H1 (cell line): Measurements from ENCODE around the gene CHST8. TPM values are rescaled to one million over a fixed set of nuclear protein-coding genes. Genes with fewer than 3 reads are reported as not detected.

Source experiments
- ATF2 ChIP-seq: IDR thresholded peaks from 2 replicates; pipeline ENCODE4 v1.6.1; 2012; ENCODE audit warnings: low read length, inconsistent platforms
- BCL11A ChIP-seq, 2 experiments: IDR thresholded peaks; one replicate each; pipeline ENCODE4 v1.6.1; 2011; ENCODE audit warnings: low read depth in 2 of 2, low read length in 2 of 2, mild to moderate bottlenecking in 2 of 2
- BRCA1 ChIP-seq: IDR thresholded peaks from 2 replicates; pipeline ENCODE4 v1.6.1; 2012; ENCODE audit warnings: low read depth, low read length, improper control_type of control experiment
- GTF2F1 ChIP-seq: IDR thresholded peaks from 2 replicates; pipeline ENCODE4 v1.6.1; 2012; ENCODE audit warnings: low read depth, low read length, improper control_type of control experiment, borderline replicate concordance
- polyA plus RNA-seq, 7 experiments: library from polyadenylated mRNA; depleted of rRNA in 3 of 7; stranded (reverse) in 5 of 7; unstranded in 2 of 7; fragments of >200 nt in 5 of 7; fragments of 200-250 nt in 2 of 7; gene quantifications; 1 replicate in 5 of 7; 2 replicates in 1 of 7; 4 replicates in 1 of 7; pipeline versions ENCODE4 v1.2.1 to v1.2.3, GENCODE V29; 2011 to 2013; ENCODE audit warnings: missing spikeins in 2 of 7, mixed read lengths in 2 of 7
- total RNA-seq: library from RNA; stranded (reverse); fragmentation: NEBNext Ultra II Directional; extraction: Animal tissue kit (Norgen Biotek cat#: 25700); gene quantifications from 2 replicates; pipeline ENCODE4 v1.2.1, GENCODE V29; 2021

The CHST8 gene
- total and polyA plus RNA-seq, 2 of the 8 experiments (the other 6 are each of a cell fraction or from before 2014, with no cell fraction given), result 10.8 to 28.2 TPM

- TF ChIP-seq BCL11A (IDR thresholded peaks at IDR 0.05; ENCODE audit: low read depth in 2 of 2, low read length in 2 of 2) (no peak), GTF2F1 (no peak), BRCA1 (no peak), ATF2 (no peak)
Observed at GRCh38 chr19:33587150-33587549, 34.6 kb upstream of the CHST8 start (continued).
